ENCODE data around the gene PLSCR1.
"Not testable (repeated sequence)": the region's sequence is repeated elsewhere in the genome, so short reads cannot be mapped to it uniquely, and the experiment has no call there.

The PLSCR1 gene

DNA sequence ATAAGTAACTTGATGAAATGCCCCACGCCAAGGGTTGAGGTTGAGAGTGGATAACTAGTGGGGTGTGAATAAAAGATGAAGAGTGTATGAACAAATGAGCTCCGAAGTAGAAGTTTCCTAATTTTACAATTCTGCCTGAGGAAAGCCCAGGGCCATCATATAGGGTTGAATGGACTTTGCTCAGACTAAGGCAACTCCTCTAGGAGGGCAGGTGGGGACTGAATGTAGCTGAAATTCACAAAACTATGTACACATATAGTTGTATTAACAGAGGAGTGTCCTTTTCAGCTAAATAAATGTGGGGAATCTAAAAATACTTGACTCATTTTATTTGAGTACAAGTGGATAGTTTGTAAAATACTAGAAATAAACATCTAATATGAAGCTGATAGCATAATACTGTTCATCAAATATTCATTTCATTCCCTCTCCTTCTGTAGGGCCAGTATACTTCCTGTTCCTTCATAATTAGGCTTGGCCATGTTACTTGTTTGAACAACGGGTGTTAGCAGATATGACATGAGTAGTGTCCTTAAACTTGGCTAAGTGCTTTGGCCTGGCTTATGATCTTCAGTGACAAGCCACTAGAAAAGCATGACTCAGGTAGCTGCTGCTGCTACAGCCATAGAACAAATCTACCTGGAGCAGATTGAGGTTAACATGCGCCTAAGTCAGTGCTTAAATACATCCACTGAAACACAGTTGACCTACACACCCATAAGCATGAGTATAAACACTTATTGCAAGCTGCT lies 26.5 kb downstream of the PLSCR1 start:
- no peak for DNase-seq (ENCODE audit: low read depth in 2 of 2, low spot score in 1 of 2)

DNA sequence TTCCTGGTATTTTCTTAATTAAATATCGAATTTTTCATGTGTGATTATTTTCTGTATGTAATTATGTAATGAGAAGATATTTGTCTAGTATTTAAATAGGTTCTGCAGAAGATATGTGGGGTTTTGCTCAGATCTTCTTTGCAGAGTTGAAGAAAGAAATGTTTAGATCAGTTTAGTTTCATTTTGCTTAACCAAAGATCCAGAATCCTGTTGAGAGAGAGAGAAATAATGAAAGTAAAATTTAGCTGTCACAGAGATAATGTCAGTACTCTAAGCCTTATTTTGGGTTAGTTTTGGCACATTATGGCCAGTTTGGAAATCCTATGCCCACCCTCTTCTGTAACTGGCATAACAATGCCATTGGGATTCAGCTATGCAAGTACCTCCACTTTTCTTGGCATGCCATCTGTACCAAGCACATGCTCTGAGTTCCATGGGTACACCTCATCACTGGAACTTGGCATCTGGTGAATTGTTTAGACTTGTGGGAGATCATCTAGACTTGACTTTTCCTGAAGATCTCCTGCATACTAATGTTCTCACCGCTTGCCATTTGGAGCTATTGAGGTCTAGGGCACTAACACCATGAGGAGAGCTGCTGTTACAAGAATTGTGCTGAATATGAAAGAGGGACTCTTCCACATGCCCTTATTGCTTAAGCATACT lies 30.9 kb downstream of the PLSCR1 start:
- DNase-seq (ENCODE audit: low read depth in 2 of 2, low spot score in 1 of 2), result no peak

- no peak for DNase-seq (ENCODE audit: low read depth in 2 of 2, low spot score in 1 of 2)
Observed at GRCh38 chr3:146511402-146512134, 32.8 kb downstream of the PLSCR1 start.

DNA sequence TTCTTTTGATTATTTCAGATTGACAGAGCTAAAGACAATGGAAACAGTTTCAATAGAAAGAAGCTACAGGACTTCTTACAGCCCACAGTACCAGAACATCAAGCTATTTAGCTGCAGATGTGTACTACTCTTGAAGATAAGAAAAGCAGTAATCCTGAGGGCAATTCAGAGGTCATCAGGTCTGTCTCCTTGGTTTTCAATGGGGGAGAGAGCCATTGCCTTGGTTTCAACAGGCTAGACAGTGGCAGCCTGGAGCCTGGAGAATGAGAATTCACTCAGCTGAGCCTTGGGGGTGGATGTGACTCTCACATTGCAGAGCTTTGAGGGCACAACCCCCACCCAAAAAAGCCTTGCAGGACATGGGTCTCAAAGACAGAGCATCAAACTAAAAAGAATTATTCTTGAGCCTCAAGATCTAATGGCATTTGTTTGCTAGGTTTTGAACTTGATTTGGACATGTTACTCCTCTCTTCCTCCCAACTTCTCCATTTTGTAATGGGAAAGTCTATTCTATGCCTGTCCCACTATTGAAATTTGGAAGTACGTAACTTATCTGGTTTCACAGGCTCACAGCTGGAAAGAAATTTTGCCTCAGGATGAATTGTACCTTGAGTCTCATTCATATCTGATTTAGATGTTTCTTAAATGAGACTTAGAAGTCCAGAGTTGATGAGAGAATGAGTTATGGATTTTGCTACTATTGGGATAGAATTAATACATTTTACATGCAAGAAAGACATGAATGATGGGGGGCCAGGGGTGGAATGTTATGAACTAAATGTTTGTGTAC lies 36.9 kb downstream of the PLSCR1 start:
- DNase-seq (ENCODE audit: low read depth in 2 of 2, low spot score in 1 of 2), result no peak

DNA sequence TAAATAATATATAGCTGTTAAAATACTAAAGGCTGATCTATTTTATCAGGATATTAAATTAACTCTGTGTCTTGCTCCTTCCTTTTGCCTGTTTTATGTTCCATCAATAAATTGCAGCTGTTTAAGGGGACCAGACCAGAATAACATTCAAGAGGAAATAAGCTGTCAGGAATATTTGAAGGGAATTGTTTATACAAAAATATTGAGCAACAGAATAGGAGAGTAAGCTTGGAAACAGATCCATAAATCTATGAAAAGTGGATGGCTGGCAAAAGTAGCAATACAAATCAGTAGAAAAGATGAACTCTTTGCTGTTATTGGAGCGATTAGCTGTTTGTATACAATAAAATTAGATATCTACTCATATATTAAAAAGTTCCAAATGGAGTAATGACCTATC lies 38.9 kb downstream of the PLSCR1 start:
- DNase-seq (ENCODE audit: low read depth in 2 of 2, low spot score in 1 of 2), result no peak

DNA sequence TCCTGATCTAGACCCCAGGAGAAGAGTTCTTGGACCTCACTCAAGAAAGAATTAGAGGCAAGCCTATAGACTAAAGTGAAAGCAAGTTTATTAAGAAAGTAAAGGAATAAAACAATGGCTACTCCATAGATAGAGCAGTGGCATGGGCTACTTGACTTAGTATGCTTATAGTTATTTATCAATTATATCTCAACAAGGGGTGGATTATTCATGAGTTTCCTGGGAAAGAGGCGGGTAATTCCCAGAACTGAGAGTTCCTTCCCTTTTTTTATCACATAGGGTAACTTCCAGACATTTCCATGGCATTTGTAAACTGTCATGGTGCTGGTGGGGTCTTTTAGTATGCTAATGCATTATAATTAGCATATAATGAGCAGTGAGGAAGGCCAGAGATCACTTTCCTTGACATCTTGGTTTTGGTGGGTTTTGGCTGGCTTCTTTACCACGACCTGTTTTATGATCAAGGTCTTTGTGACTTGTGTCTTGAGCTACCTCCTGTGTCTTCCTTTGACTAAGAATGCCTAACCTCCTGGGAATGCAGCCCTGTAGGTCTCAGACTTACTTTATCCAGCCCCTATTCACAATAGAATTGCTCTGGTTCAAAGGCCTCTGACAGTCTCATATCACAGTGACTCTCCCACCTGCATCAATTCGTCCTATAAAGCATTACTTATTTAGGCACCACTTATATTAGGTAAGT lies 39.8 kb downstream of the PLSCR1 start:
- DNase-seq (ENCODE audit: low read depth in 2 of 2, low spot score in 1 of 2), result no peak

DNA sequence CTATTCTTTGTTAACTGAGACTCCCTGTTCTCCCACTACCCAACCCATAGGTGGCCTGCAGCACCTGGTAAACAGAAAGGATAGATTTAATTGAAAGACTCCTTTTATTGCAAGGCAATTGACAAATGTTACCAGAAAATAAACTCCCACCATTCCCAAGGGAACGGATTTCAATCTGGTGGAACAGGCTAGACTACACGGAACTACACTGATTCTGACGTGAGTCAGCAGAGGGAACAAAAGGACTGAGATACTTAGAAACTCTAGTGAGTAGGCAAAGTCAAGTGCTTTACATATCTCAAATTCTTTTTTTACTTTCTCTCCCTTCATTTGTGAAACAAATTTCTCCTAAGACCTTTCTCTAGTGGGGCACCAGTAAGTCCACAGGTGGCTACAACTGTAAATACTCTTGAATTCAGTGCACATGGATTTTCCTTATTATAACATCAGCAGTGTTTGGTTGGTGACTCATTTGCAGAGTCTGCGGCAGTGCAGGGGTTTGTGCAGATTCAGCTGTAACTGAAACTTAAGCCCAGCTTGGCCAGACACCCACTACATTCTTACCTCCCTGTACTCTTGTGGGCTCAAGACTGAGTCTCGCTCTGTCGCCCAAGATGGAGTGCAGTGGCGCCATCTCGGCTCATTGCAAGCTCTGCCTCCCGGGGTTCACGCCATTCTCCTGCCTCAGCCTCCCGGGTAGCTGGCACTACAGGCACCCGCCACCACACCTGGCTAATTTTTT lies 40.8 kb downstream of the PLSCR1 start:
- DNase-seq (ENCODE audit: low read depth in 2 of 2, low spot score in 1 of 2), result no peak

GRCh38 chr3:146502887-146503460 lies 41.4 kb downstream of the PLSCR1 start:
- no peak for DNase-seq (ENCODE audit: low read depth in 2 of 2, low spot score in 1 of 2)

DNA sequence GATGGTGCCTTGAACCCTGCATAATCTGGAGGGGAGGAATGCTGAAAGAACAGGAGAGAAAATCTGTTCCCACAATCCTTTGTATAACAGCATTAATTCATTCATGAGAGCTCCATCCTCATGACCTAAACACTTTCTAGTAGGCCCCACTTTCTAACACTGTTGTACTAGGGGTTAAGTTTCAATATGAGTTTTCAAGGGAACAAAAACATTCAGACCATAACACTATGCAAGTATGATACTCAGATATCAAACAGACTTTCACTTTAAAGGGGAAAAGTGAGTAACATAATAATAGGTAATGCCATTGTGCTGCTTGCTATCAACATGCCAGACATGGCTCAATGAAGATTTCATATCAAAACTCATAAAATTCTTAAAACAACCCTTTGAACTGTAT lies 42.7 kb downstream of the PLSCR1 start:
- no peak for DNase-seq (ENCODE audit: low read depth in 2 of 2, low spot score in 1 of 2)

DNA sequence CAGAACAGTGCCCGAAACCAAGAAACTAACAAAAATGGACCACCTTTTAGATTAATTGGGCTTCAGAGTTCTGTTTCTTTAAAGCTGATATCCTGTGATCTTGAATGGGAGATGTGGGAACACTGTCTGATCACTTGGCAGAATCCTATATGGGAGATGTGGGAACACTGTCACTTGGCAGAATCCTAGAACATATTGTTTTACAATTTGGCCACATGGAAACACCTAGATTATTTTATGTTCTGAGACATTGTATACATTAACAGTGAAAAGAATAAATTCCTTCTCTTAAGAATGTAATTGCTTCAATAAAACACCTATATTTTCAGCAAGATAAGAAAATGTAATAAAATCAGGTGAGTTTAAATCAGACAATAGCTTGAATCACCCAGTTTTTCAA lies 44.7 kb downstream of the PLSCR1 start:
- no peak for DNase-seq (ENCODE audit: low read depth in 2 of 2, low spot score in 1 of 2)

DNA sequence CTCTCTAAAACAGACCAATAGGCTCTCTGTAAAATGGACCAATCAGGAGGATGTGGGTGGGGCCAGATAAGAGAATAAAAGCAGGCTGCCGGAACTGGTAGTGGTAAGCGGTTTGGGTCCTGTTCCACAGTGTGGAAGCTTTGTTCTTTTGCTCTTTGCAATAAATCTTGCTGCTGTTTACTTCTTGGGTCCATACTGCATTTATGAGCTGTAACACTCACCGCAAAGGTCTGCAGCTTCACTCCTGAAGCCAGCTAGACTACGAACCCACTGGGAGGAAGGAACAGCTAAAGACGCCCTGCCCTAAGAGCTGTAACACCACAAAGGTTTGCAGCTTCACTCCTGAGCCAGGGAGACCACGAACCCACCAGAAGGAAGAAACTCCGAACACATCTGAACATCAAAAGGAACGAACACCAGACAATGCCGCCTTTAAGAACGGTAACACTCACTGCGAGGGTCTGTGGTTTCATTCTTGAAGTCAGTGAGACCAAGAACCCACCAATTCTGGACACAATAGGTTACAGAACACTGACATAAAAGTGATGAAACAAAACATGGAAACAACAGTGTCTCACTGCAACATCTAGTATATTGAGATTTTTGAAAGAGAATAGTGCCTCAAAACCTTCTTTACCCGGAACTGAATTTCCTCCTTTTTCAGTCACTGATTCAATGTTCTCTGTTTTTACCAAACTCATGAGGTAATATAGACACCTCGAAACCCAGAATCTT lies 46.2 kb downstream of the PLSCR1 start:
- no peak for DNase-seq (ENCODE audit: low read depth in 2 of 2, low spot score in 1 of 2)

- DNase-seq (ENCODE audit: low read depth in 2 of 2, low spot score in 1 of 2), result not testable (repeated sequence)
Observed at GRCh38 chr3:146497145-146497843, 47.1 kb downstream of the PLSCR1 start.

- no peak for DNase-seq (ENCODE audit: low read depth in 2 of 2, low spot score in 1 of 2)
Observed at GRCh38 chr3:146496726-146497125, 47.7 kb downstream of the PLSCR1 start.

DNA sequence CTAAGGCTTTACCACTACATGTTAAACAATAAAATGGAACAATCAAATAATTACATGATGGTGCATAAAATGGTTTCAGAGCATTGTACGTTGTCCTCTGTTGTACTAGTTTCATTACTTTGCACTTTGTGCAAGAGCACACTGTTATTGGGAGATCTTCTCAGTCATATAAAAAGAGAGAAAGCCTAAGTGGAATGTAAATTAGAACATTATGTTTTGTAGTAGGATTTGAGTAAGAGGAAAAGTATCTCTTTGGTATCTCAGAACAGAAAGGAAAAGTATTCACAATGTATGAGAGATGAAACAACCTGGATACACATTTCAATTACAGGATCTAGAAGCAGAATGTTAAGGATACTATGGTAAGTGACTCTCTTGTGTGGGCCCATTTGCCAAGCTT lies 48.2 kb downstream of the PLSCR1 start:
- no peak for DNase-seq (ENCODE audit: low read depth in 2 of 2, low spot score in 1 of 2)

DNA sequence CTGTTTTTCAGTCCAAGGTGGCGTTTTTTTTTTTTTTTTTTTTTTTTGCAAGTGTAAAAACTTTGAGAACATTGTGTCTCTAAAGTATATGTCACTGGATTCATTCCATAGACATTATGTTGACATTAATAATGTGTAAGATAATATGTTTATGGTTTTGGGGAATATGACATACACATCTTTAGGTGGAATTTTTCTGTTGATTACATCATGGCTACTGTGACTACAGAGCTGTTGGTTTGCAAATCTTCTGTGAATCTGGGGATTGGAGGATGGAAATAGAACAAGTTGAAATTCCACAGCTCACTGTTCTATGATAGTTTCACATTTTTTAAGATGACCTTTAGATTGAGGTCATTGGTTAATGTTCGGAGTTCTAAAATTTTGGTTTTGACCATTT lies 50.6 kb downstream of the PLSCR1 start:
- no peak for DNase-seq (ENCODE audit: low read depth in 2 of 2, low spot score in 1 of 2)

DNA sequence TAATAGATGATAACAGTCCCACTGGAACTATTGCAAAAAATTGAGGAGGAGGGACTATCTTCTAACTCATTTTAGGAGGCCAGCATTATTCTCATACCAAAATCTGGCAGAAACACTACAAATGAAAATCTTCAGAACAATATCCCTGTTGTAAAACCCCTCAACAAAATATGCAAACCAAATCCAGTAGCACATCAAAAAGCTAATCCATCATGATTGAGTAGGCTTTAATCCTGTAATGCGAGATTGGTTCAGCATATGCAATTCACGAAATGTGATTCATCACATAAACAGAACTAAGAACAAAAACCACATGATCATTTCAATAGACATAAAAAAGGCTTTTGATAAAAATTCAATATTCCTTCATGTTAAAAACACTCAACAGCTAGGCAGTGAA lies 51.2 kb downstream of the PLSCR1 start:
- DNase-seq (ENCODE audit: low read depth in 2 of 2, low spot score in 1 of 2), result no peak

DNA sequence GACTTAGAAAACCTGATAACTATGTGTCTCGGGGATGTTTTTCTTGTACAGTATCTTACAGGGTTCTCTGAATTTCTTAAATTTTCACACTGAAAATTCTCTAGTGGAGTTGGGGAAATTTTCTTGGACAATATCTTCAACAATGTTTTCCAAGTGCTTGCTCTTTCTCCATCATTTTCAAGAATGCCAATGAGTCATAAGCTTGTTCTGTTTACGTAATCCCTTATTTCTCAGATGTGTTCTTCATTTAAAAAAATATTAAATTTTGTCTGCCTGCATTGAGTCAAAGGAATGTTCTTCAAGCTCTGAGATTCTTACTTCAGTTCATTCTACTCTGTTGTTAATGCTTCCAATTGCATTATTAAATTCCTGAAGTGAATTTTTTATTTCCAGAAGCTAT lies 53.1 kb downstream of the PLSCR1 start:
- no peak for DNase-seq (ENCODE audit: low read depth in 2 of 2, low spot score in 1 of 2)

DNA sequence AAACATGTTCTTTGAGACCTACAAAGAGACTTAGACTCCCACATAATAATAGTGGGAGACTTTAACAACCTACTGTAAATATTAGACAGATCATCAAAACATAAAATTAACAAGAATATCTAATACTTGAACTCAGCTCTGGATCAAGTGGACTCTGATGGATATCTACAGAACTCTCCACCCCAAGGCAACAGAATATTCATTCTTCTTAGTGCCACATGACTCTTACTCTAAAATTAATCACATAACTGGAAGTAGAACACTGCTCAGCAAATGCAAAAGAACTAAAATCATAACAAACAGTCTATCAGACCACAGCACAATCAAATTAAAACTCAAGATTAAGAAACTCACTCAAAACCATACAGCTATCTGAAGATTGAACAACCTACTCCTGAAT lies 59.1 kb downstream of the PLSCR1 start:
- DNase-seq (ENCODE audit: low read depth in 2 of 2, low spot score in 1 of 2), result no peak
